H9 (cell line): ENCODE measurements around the gene SLC24A4. TPM values are rescaled to one million over a fixed set of nuclear protein-coding genes. Genes with fewer than 3 reads are reported as not detected.

Source experiments
- DNase-seq: peaks from one replicate; pipeline ENCODE4 v3.0.0-alpha.2; 2017
- H2AFZ ChIP-seq: one replicate; pipeline ENCODE4 v1.6.1; 2013; ENCODE audit warnings: mild to moderate bottlenecking, low read length, control low read depth, moderate library complexity
- H2AK5ac ChIP-seq: 2 replicates; pipeline ENCODE4 v1.6.1; 2013; ENCODE audit warnings: low read length, control low read depth, mixed read lengths; ENCODE audit not compliant: insufficient read length
- H2BK120ac ChIP-seq: one replicate; pipeline ENCODE4 v1.6.1; 2013; ENCODE audit warnings: low read depth, mild to moderate bottlenecking, low read length, control low read depth, inconsistent platforms; ENCODE audit not compliant: poor library complexity, severe bottlenecking
- H2BK12ac ChIP-seq: 2 replicates; pipeline ENCODE4 v1.6.1; 2013; ENCODE audit warnings: low read length, control low read depth, mixed read lengths, low read depth; ENCODE audit not compliant: insufficient read length
- H2BK15ac ChIP-seq: 2 replicates; pipeline ENCODE4 v1.6.1; 2013; ENCODE audit warnings: low read depth, low read length, control low read depth
- H2BK20ac ChIP-seq: one replicate; pipeline ENCODE4 v1.6.1; 2013; ENCODE audit warnings: low read depth, mild to moderate bottlenecking, low read length, control low read depth, inconsistent platforms; ENCODE audit not compliant: poor library complexity, severe bottlenecking
- H2BK5ac ChIP-seq: 2 replicates; pipeline ENCODE4 v1.6.1; 2013; ENCODE audit warnings: low read length, control low read depth, mixed read lengths; ENCODE audit not compliant: insufficient read length
- H3K14ac ChIP-seq: 2 replicates; pipeline ENCODE4 v1.6.1; 2013; ENCODE audit warnings: low read length, control low read depth; ENCODE audit not compliant: insufficient read depth
- H3K18ac ChIP-seq: 2 replicates; pipeline ENCODE4 v1.6.1; 2013; ENCODE audit warnings: low read depth, mild to moderate bottlenecking, mixed read lengths, low read length, control low read depth; ENCODE audit not compliant: insufficient read length
- H3K23ac ChIP-seq: 2 replicates; pipeline ENCODE4 v1.6.1; 2013; ENCODE audit warnings: low read length, control low read depth, mixed read lengths, low read depth; ENCODE audit not compliant: insufficient read length
- H3K23me2 ChIP-seq: 2 replicates; pipeline ENCODE4 v1.6.1; 2013; ENCODE audit warnings: low read depth, mild to moderate bottlenecking, mixed read lengths, low read length, control low read depth; ENCODE audit not compliant: insufficient read length, poor library complexity, severe bottlenecking
- H3K27ac ChIP-seq: 2 replicates; pipeline ENCODE4 v1.5.1; 2013; ENCODE audit warnings: low read length, control low read depth, mixed read lengths, low read depth; ENCODE audit not compliant: insufficient read length
- H3K27me3 ChIP-seq: 2 replicates; pipeline ENCODE4 v1.6.1; 2013; ENCODE audit warnings: low read length, control low read depth, inconsistent platforms; ENCODE audit not compliant: insufficient read depth
- H3K4ac ChIP-seq: 2 replicates; pipeline ENCODE4 v1.6.1; 2013; ENCODE audit warnings: low read depth, mild to moderate bottlenecking, control low read depth, inconsistent platforms, low read length, moderate library complexity
- H3K4me1 ChIP-seq: 2 replicates; pipeline ENCODE4 v1.6.1; 2013; ENCODE audit warnings: low read length, control low read depth, inconsistent platforms; ENCODE audit not compliant: insufficient read depth
- H3K4me2 ChIP-seq: 2 replicates; pipeline ENCODE4 v1.6.1; 2013; ENCODE audit warnings: low read length, control low read depth, mixed read lengths; ENCODE audit not compliant: insufficient read length, insufficient read depth
- H3K56ac ChIP-seq: 2 replicates; pipeline ENCODE4 v1.6.1; 2013; ENCODE audit warnings: low read depth, mild to moderate bottlenecking, mixed read lengths, low read length, control low read depth; ENCODE audit not compliant: insufficient read length
- H3K79me1 ChIP-seq: 2 replicates; pipeline ENCODE4 v1.6.1; 2013; ENCODE audit warnings: low read depth, mild to moderate bottlenecking, moderate library complexity, low read length, control low read depth, inconsistent platforms; ENCODE audit not compliant: insufficient read depth, poor library complexity, severe bottlenecking
- H3K79me2 ChIP-seq: 2 replicates; pipeline ENCODE4 v1.6.1; 2013; ENCODE audit warnings: low read length, control low read depth, inconsistent platforms; ENCODE audit not compliant: insufficient read depth
- H3K9ac ChIP-seq: 2 replicates; pipeline ENCODE4 v1.6.1; 2013; ENCODE audit warnings: low read length, control low read depth, mixed read lengths; ENCODE audit not compliant: insufficient read length; ENCODE audit errors: extremely low read depth
- H3K9me3 ChIP-seq: one replicate; pipeline ENCODE4 v1.6.1; 2013; ENCODE audit warnings: low read depth, low read length, inconsistent platforms; ENCODE audit not compliant: control insufficient read depth
- H3T11ph ChIP-seq: one replicate; pipeline ENCODE4 v1.6.1; 2013; ENCODE audit warnings: mild to moderate bottlenecking, low read length, control low read depth, inconsistent platforms
- H4K20me1 ChIP-seq: one replicate; pipeline ENCODE4 v1.6.1; 2013; ENCODE audit not compliant: control insufficient read depth, insufficient read length, insufficient read depth
- H4K5ac ChIP-seq: 2 replicates; pipeline ENCODE4 v1.6.1; 2013; ENCODE audit warnings: low read depth, mild to moderate bottlenecking, mixed read lengths, low read length, control low read depth; ENCODE audit not compliant: insufficient read length
- H4K8ac ChIP-seq: replicated peaks from 2 replicates; pipeline ENCODE4 v1.6.1; 2013; ENCODE audit warnings: low read length, control low read depth, mixed read lengths, low read depth; ENCODE audit not compliant: insufficient read length
- H4K91ac ChIP-seq: 2 replicates; pipeline ENCODE4 v1.6.1; 2013; ENCODE audit warnings: low read depth, mild to moderate bottlenecking, moderate library complexity, mixed read lengths, low read length, control low read depth; ENCODE audit not compliant: insufficient read length
- H3K27ac Mint-ChIP-seq, 3 experiments: 2 replicates in 2 of 3; 3 replicates in 1 of 3; pipeline ENCODE4 v1.8.0; 2020 to 2021; ENCODE audit warnings: mixed read lengths in 3 of 3, mild to moderate bottlenecking in 1 of 3, moderate library complexity in 1 of 3
- H3K27me3 Mint-ChIP-seq: 2 replicates; pipeline ENCODE4 v1.8.0; 2021; ENCODE audit warnings: low read depth, mild to moderate bottlenecking, moderate library complexity, mixed read lengths
- H3K36me3 Mint-ChIP-seq, 3 experiments: 2 replicates in 2 of 3; 3 replicates in 1 of 3; pipeline ENCODE4 v1.8.0; 2020 to 2021; ENCODE audit warnings: low read depth in 3 of 3, mixed read lengths in 3 of 3; ENCODE audit not compliant: insufficient read depth in 1 of 3
- H3K4me1 Mint-ChIP-seq, 2 experiments: 2 replicates each; pipeline ENCODE4 v1.8.0; 2020; ENCODE audit warnings: mixed read lengths in 2 of 2
- H3K4me3 Mint-ChIP-seq, 2 experiments: 2 replicates in 1 of 2; 3 replicates in 1 of 2; pipeline ENCODE4 v1.8.0; 2020 to 2021; ENCODE audit warnings: mild to moderate bottlenecking in 2 of 2, mixed read lengths in 2 of 2, moderate library complexity in 1 of 2
- H3K9me3 Mint-ChIP-seq, 2 experiments: 2 replicates in 1 of 2; 3 replicates in 1 of 2; pipeline ENCODE4 v1.8.0; 2020; ENCODE audit warnings: mild to moderate bottlenecking in 2 of 2, mixed read lengths in 2 of 2, moderate library complexity in 1 of 2
- WGBS: extraction: QIAGEN DNeasy Blood & Tissue Kit; methylation state at CpG from one replicate; pipeline ENCODE4 v1.1.7; 2013; ENCODE audit warnings: missing lambda C conversion rate, low lambda C conversion rate, mixed read lengths; ENCODE audit not compliant: insufficient read length; ENCODE audit errors: extremely low coverage; 5-methylcytosine and 5-hydroxymethylcytosine counted together
- total RNA-seq: library from RNA; stranded (reverse); gene quantifications from 2 replicates; pipeline ENCODE4 v1.2.1, GENCODE V29; 2021
- TF ChIP-seq, protein P1 (sequence below): fragments of 200-600 bp; sonication (generic); conservative IDR thresholded peaks from 3 replicates; pipeline ENCODE4 v1.8.0; 2021; ENCODE audit warnings: antibody characterized with exemption, mild to moderate bottlenecking

Gene SLC24A4
- total RNA-seq, 1 experiment from 2014 or later: 0.24 TPM

GRCh38 chr14:92447416-92448197, 124.6 kb downstream of the SLC24A4 start:
- DNase-seq: no peak
- Histone ChIP-seq H3T11ph (no peak overlapping the region), H3K4me1 (no peaks in the 10 kb centered on the region), H3K9ac (no peak overlapping the region), H3K14ac (no peak overlapping the region), H4K8ac (no peak overlapping the region), H2AK5ac (no peak overlapping the region), H3K79me2 (no peaks in the 10 kb centered on the region), H3K4me2 (no peak overlapping the region), H4K5ac (no peak overlapping the region), H2BK120ac (no peak overlapping the region), H2AFZ (no peak overlapping the region), H3K79me1 (no peaks in the 10 kb centered on the region), H2BK20ac (no peak overlapping the region), H3K18ac (no peak overlapping the region), H3K27me3 (no peaks in the 10 kb centered on the region; the same call in 1 of the 2 replicates), H4K91ac (no peak overlapping the region), H3K27ac (no peak overlapping the region), H2BK12ac (no peak overlapping the region), H2BK5ac (no peak overlapping the region), H3K23ac (no peak overlapping the region), H3K9me3 (no peaks in the 10 kb centered on the region), H3K56ac (no peak overlapping the region), H2BK15ac (no peak overlapping the region), H3K23me2 (no peaks in the 10 kb centered on the region), H4K20me1 (no peaks in the 10 kb centered on the region), H3K4ac (no peak overlapping the region)
- Mint-ChIP-seq H3K27ac (no peak overlapping the region; a peak in 2 of 7 replicates), H3K9me3 (no peaks in the 10 kb centered on the region; a peak in 1 of 5 replicates), H3K4me1 (peaks cover 0 to 13% of the 10 kb centered on the region in 2 experiments; a peak in 2 of 4 replicates), H3K27me3 (peaks cover 2% of the 10 kb centered on the region; the same call in 1 of the 2 replicates), H3K4me3 (no peak overlapping the region), H3K36me3 (no peaks in the 10 kb centered on the region; a peak in 1 of 7 replicates)
- WGBS: no CpG with 5 or more reads among the region's 10 CpGs
- TF ChIP-seq, protein P1, sequence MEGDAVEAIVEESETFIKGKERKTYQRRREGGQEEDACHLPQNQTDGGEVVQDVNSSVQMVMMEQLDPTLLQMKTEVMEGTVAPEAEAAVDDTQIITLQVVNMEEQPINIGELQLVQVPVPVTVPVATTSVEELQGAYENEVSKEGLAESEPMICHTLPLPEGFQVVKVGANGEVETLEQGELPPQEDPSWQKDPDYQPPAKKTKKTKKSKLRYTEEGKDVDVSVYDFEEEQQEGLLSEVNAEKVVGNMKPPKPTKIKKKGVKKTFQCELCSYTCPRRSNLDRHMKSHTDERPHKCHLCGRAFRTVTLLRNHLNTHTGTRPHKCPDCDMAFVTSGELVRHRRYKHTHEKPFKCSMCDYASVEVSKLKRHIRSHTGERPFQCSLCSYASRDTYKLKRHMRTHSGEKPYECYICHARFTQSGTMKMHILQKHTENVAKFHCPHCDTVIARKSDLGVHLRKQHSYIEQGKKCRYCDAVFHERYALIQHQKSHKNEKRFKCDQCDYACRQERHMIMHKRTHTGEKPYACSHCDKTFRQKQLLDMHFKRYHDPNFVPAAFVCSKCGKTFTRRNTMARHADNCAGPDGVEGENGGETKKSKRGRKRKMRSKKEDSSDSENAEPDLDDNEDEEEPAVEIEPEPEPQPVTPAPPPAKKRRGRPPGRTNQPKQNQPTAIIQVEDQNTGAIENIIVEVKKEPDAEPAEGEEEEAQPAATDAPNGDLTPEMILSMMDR: no peak
